HUES6 (cell line): ENCODE data around the gene SDK1.
A peak's percentile ranks its signal among the peaks of the same experiment; 100 is the strongest.

Experiments used
- H3K27ac ChIP-seq: 2 replicates; pipeline ENCODE4 v1.7.0; 2013; ENCODE audit warnings: low read depth, mild to moderate bottlenecking, low read length, inconsistent platforms
- H3K27me3 ChIP-seq: 2 replicates; pipeline ENCODE4 v1.6.1; 2013; ENCODE audit warnings: low read length; ENCODE audit not compliant: control insufficient read depth, insufficient read depth
- H3K36me3 ChIP-seq: 2 replicates; pipeline ENCODE4 v1.6.1; 2013; ENCODE audit warnings: low read length; ENCODE audit not compliant: control insufficient read depth, insufficient read depth
- H3K4me1 ChIP-seq: 2 replicates; pipeline ENCODE4 v1.6.1; 2013; ENCODE audit warnings: low read length; ENCODE audit not compliant: control insufficient read depth, insufficient read depth
- H3K4me3 ChIP-seq: 2 replicates; pipeline ENCODE4 v1.5.1; 2013; ENCODE audit warnings: low read depth, low read length
- H3K9ac ChIP-seq: one replicate; pipeline ENCODE4 v1.6.1; 2013; ENCODE audit warnings: mild to moderate bottlenecking, low read length
- H3K9me3 ChIP-seq: 2 replicates; pipeline ENCODE4 v1.6.1; 2013; ENCODE audit warnings: low read depth, low read length; ENCODE audit not compliant: control insufficient read depth, insufficient read depth

SDK1 gene

GRCh38 chr7:4040109-4040928 lies 739.3 kb downstream of the SDK1 start:
- Histone ChIP-seq H3K9me3 (no peaks in the 10 kb centered on the region), H3K4me3 (no peak overlapping the region), H3K27me3 (no peaks in the 10 kb centered on the region), H3K36me3 (no peaks in the 10 kb centered on the region), H3K27ac (peak overlapping the region; percentile 70), H3K9ac (no peak overlapping the region), H3K4me1 (peaks cover 40% of the 10 kb centered on the region)

DNA sequence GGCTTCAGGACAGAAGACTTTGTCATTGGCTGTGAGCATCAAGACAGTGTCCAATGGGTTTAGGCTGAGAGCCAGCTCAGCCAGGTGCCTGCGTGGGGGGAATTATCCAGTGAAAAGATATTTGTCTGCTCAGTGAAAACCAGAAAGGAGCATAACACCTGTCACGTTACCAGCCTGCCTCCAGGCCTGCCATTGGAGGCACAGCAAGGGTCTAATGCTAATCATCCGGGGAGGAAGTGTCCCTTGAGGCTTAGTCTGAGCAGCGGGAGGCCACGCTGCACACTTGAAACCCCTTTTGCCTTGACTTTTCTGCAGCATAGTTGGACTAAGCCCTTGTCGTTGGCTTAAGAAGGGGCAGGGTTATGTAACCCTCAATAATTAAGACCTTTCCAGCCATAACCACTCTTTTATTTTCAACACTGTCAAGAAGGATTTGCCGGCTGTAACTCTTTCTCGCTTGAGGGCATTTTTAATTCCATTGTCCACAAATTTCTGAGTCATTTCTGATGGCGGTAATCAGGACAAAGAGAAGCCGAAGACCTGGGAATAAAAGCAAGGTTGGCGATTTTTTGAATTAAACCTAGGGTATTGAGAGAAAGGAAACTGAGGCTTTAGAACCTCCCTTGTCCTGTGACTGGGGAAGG lies 741.5 kb downstream of the SDK1 start:
- Histone ChIP-seq H3K27ac (peak overlapping the region; percentile 57; the same call in 1 of the 2 replicates), H3K27me3 (no peaks in the 10 kb centered on the region), H3K4me1 (peaks cover 40% of the 10 kb centered on the region), H3K9me3 (no peaks in the 10 kb centered on the region), H3K9ac (no peak overlapping the region), H3K36me3 (no peaks in the 10 kb centered on the region), H3K4me3 (no peak overlapping the region)

DNA sequence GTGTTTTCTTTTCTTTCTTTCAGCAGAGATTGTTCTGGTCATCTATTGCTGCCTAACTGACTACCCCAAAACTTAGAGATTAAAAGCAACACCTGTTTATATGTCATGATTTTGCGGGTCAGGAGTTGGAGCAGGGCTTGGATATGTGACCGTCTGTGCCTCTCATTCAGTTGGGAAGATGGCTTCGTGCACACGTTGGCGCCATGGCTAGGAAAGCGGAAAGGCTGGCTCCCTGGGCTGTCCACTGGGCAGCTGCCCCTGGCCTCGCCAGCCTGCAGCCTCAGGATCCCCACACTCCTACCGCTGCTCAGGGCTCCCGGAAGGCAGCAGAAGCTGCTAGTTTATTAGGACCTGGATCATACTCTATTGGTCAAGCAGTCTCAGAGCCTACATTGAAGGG lies 742.9 kb downstream of the SDK1 start:
- Histone ChIP-seq H3K4me1 (peaks cover 40% of the 10 kb centered on the region), H3K9me3 (no peaks in the 10 kb centered on the region), H3K27ac (no peak overlapping the region), H3K36me3 (no peaks in the 10 kb centered on the region), H3K27me3 (no peaks in the 10 kb centered on the region), H3K9ac (no peak overlapping the region), H3K4me3 (no peak overlapping the region)

- H3K4me3 ChIP-seq, result no peak overlapping the region
- no peak overlapping the region for H3K9ac ChIP-seq
- H3K27ac ChIP-seq, result no peak overlapping the region
- no peaks in the 10 kb centered on the region for H3K9me3 ChIP-seq
- H3K27me3 ChIP-seq, result no peaks in the 10 kb centered on the region
- H3K36me3 ChIP-seq, result no peaks in the 10 kb centered on the region
- H3K4me1 ChIP-seq, result peaks cover 33% of the 10 kb centered on the region
These were observed 744.4 kb downstream of the SDK1 start for GRCh38 chr7:4045450-4045849.

GRCh38 chr7:4045975-4046374 lies 744.9 kb downstream of the SDK1 start:
- H3K9ac ChIP-seq, result no peak overlapping the region
- H3K27ac ChIP-seq, result no peak overlapping the region
- no peak overlapping the region for H3K4me3 ChIP-seq
- no peaks in the 10 kb centered on the region for H3K36me3 ChIP-seq
- H3K27me3 ChIP-seq, result no peaks in the 10 kb centered on the region
- peaks cover 28% of the 10 kb centered on the region for H3K4me1 ChIP-seq
- H3K9me3 ChIP-seq, result no peaks in the 10 kb centered on the region

DNA sequence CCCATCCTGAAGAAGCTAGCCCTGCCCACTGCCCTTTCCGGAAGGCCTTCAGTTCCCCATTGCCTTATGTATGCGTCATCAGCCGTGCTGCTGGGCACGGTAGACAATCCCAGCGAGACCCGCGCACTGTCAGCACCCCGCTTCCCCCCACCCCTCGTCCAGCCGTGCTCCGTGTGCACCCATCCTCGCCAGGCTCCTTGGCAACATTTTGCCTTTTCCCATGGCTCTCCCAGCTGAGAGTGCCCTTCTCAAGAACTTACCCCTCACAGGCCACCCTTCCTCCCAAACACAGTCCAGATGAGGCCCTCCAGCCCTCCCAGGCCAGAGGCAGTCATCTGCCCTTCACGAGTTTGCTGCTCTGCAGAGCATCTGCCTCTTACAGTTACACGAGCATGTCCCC lies 747.3 kb downstream of the SDK1 start:
- Histone ChIP-seq H3K27ac (no peak overlapping the region), H3K27me3 (no peaks in the 10 kb centered on the region), H3K9me3 (no peaks in the 10 kb centered on the region), H3K36me3 (no peaks in the 10 kb centered on the region), H3K4me3 (no peak overlapping the region), H3K9ac (no peak overlapping the region), H3K4me1 (peaks cover 7% of the 10 kb centered on the region)

DNA sequence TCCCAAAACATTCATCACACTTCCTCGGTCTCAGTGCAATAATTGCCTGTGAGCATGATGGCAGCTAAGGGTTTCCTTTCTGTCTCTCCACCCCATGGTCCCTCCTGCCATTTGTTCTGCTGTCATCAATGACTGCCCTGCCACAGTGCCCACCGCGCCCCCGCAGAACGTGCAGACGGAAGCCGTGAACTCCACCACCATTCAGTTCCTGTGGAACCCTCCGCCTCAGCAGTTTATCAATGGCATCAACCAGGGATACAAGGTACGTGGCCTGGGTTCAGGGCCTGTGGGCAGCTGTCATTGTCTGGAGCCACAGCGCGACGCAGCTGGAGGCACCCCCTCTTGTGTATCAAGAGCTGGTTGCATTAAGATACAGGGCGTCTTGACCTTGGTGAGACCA lies 748.1 kb downstream of the SDK1 start:
- no peaks in the 10 kb centered on the region for H3K27me3 ChIP-seq

GRCh38 chr7:4050126-4050660 lies 749.1 kb downstream of the SDK1 start:
- Histone ChIP-seq H3K36me3 (no peaks in the 10 kb centered on the region), H3K4me1 (no peaks in the 10 kb centered on the region), H3K27ac (no peak overlapping the region), H3K4me3 (no peak overlapping the region), H3K9ac (no peak overlapping the region), H3K9me3 (no peaks in the 10 kb centered on the region), H3K27me3 (no peaks in the 10 kb centered on the region)

More for the DNA sequence above, 748.1 kb downstream of the SDK1 start:
- no peaks in the 10 kb centered on the region for H3K4me1 ChIP-seq
- no peaks in the 10 kb centered on the region for H3K9me3 ChIP-seq
- no peak overlapping the region for H3K27ac ChIP-seq
- no peak overlapping the region for H3K4me3 ChIP-seq
- no peaks in the 10 kb centered on the region for H3K36me3 ChIP-seq
- H3K9ac ChIP-seq, result no peak overlapping the region

GRCh38 chr7:4051696-4052095 lies 750.6 kb downstream of the SDK1 start:
- H3K27ac ChIP-seq, result no peak overlapping the region
- H3K9ac ChIP-seq, result no peak overlapping the region

GRCh38 chr7:4052130-4052529 lies 751.1 kb downstream of the SDK1 start:
- H3K27ac ChIP-seq, result no peak overlapping the region
- no peaks in the 10 kb centered on the region for H3K4me1 ChIP-seq
- no peaks in the 10 kb centered on the region for H3K36me3 ChIP-seq
- no peak overlapping the region for H3K9ac ChIP-seq
- H3K4me3 ChIP-seq, result no peak overlapping the region
- H3K9me3 ChIP-seq, result no peaks in the 10 kb centered on the region
- H3K27me3 ChIP-seq, result no peaks in the 10 kb centered on the region

More at GRCh38 chr7:4051696-4052095, 750.6 kb downstream of the SDK1 start:
- Histone ChIP-seq H3K36me3 (no peaks in the 10 kb centered on the region), H3K27me3 (no peaks in the 10 kb centered on the region), H3K4me3 (no peak overlapping the region), H3K4me1 (no peaks in the 10 kb centered on the region), H3K9me3 (no peaks in the 10 kb centered on the region)

DNA sequence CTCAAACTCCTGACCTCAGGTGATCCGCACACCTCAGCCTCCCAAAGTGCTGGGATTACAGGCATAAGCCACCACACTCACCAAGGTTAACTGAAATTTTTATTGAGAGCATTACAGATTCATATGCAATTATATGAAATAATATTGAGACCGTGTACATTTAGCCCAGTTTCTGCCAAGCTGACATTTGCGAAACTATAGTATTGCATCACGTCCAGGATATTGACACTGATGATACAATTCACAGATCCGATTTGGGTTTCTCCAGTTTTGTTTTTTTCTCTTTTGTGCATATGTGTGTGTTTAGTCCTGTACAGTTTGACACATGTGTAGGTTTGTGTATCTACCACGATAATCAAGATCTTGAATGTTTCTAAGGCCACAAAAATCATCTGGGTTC lies 753.1 kb downstream of the SDK1 start:
- H3K27me3 ChIP-seq, result no peaks in the 10 kb centered on the region
- no peak overlapping the region for H3K4me3 ChIP-seq
- no peak overlapping the region for H3K27ac ChIP-seq
- no peaks in the 10 kb centered on the region for H3K36me3 ChIP-seq
- no peaks in the 10 kb centered on the region for H3K4me1 ChIP-seq
- no peaks in the 10 kb centered on the region for H3K9me3 ChIP-seq
- H3K9ac ChIP-seq, result no peak overlapping the region
